ENCODE measurements around the gene DPP9.

DNA sequence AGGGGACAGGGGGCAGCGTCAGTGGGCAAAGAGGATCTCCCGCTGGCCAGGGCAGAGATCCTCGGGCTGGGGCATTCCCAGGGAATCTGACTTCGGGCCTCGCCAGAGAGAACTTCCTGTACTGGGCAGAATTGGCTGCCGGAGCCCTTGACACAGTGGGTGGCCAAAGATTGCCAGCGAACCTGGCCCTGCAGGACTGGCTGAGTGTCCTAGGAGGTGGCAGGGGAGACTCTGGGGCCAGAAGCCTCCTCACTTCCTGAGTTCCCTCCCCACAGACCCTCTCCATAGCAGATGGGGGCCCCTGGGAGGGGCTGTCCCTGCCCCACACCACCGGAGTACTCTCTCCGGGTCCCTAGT, 19.3 kb downstream of the DPP9 start:
- TF ChIP-seq CREB1 (IDR thresholded peaks at IDR 0.05; ENCODE audit: low read depth): no peak
- no peak for TF ChIP-seq EP300 (IDR thresholded peaks at IDR 0.05; ENCODE audit: borderline replicate concordance)
- TF ChIP-seq RAD21 (IDR thresholded peaks at IDR 0.05; ENCODE audit: low read depth): no peak
- TF ChIP-seq CEBPB (IDR thresholded peaks at IDR 0.05): no peak
- no peak for TF ChIP-seq ZBTB7A (IDR thresholded peaks at IDR 0.05; ENCODE audit: low read depth)
- no peak for TF ChIP-seq YY1 (IDR thresholded peaks at IDR 0.05; ENCODE audit: low read depth)
- no peak for TF ChIP-seq TAF1 (IDR thresholded peaks at IDR 0.05; ENCODE audit: low read depth)
- TF ChIP-seq, protein P1, sequence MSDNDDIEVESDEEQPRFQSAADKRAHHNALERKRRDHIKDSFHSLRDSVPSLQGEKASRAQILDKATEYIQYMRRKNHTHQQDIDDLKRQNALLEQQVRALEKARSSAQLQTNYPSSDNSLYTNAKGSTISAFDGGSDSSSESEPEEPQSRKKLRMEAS (IDR thresholded peaks at IDR 0.05): no peak
